Posterior cingulate gyrus (tissue), 11 donors: ENCODE measurements around the gene AMOTL2.
A peak's percentile ranks its signal among the peaks of the same experiment; 100 is the strongest.

ENCODE experiments used
- DNase-seq, 10 donors: peaks; one replicate each; pipeline versions ENCODE4 v3.0.0 to v3.0.0-alpha.2; 2020 to 2021; ENCODE audit warnings: mixed read lengths in 3 of 10
- intact Hi-C: fragments of 100-400 bp; cut with DNase I; formaldehyde crosslinking; loops from one replicate; pipeline ENCODE4 v1.15.1; 2023

The AMOTL2 gene

DNA sequence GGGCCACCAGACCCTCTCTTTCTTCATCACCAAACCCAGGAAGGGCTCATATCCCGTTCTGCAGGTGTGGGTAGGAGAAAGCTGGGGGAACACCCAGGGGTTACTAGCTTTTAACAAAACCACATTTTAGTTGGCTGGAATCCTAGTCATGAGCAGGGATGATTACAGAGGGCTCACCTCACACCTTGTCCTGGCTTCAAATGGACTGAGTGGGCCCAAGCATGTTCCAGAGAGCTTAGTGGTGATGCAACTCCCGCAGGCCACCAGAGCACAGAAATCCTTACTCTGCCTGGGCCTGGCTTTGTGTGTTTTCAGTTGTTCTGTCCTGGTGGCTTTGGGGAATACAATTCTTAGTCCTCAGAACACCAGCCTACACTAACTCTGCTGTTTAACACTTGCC lies 66.8 kb downstream of the AMOTL2 start:
- intact Hi-C loops = loop anchor here (5.0 kb wide), 2 partner anchors 70 to 145 kb away; no protein-coding TSS in a partner anchor
- no peak for DNase-seq

DNA sequence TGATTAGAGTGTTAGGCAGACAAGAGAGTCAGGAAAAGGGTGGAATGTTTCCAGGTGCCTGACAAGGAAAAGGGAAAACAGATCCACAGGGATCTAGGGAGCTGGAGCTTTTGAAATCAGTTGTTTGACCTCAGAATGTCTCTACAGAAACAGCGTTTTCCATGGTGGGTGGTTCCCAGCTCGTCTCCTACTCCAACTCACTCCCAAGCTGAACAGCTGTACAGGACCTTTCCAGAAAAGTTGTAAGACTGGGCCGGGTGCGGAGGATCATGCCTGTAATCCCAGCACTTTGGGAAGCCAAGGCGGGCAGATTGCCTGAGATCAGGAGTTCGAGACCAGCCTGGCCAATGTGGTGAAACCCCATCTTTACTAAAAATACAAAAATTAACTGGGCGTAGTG lies 67.9 kb downstream of the AMOTL2 start:
- DNase-seq = peak in 1 of 10 donors; percentile 38
- intact Hi-C loops = loop anchor here (5.0 kb wide), 2 partner anchors 71 to 146 kb away; no protein-coding TSS in a partner anchor
